Trophoblast cell (in vitro differentiated cells and primary cell): ENCODE measurements around the gene PTPA.

Experiments
- DNase-seq, 2 donors: peaks; one replicate each; pipeline ENCODE4 v3.0.0-alpha.2; 2016
- H2AFZ ChIP-seq: 2 replicates; pipeline ENCODE4 v1.6.1; 2013; ENCODE audit warnings: low read length, moderate library complexity, mild to moderate bottlenecking; ENCODE audit not compliant: insufficient read depth, poor library complexity
- H2AK5ac ChIP-seq: 2 replicates; pipeline ENCODE4 v1.6.1; 2013; ENCODE audit warnings: mild to moderate bottlenecking, low read length
- H2BK120ac ChIP-seq: 2 replicates; pipeline ENCODE4 v1.6.1; 2013; ENCODE audit warnings: low read length, mild to moderate bottlenecking, moderate library complexity; ENCODE audit not compliant: insufficient read depth, poor library complexity
- H2BK12ac ChIP-seq: 2 replicates; pipeline ENCODE4 v1.6.1; 2013; ENCODE audit warnings: mild to moderate bottlenecking, low read length, moderate library complexity
- H2BK5ac ChIP-seq: 2 replicates; pipeline ENCODE4 v1.6.1; 2013; ENCODE audit warnings: low read length, low read depth, moderate library complexity, mild to moderate bottlenecking; ENCODE audit not compliant: poor library complexity
- H3K14ac ChIP-seq: 2 replicates; pipeline ENCODE4 v1.6.1; 2013; ENCODE audit warnings: mild to moderate bottlenecking, low read length
- H3K18ac ChIP-seq: 2 replicates; pipeline ENCODE4 v1.6.1; 2013; ENCODE audit warnings: mild to moderate bottlenecking, low read length
- H3K23ac ChIP-seq: 2 replicates; pipeline ENCODE4 v1.6.1; 2013; ENCODE audit warnings: low read length
- H3K27ac ChIP-seq: 2 replicates; pipeline ENCODE4 v1.5.1; 2013; ENCODE audit warnings: low read depth, mild to moderate bottlenecking, inconsistent platforms, low read length, moderate library complexity
- H3K27me3 ChIP-seq: 2 replicates; pipeline ENCODE4 v1.6.1; 2013; ENCODE audit warnings: inconsistent platforms, mild to moderate bottlenecking, low read length, moderate library complexity; ENCODE audit not compliant: insufficient read depth
- H3K36me3 ChIP-seq, 2 experiments: 1 replicate in 1 of 2; 2 replicates in 1 of 2; pipeline ENCODE4 v1.6.1; 2013; ENCODE audit warnings: low read length in 2 of 2, mild to moderate bottlenecking in 2 of 2, moderate library complexity in 1 of 2; ENCODE audit not compliant: insufficient read depth in 2 of 2, control insufficient read depth in 1 of 2
- H3K4ac ChIP-seq: 2 replicates; pipeline ENCODE4 v1.6.1; 2013; ENCODE audit warnings: low read depth, mild to moderate bottlenecking, low read length, moderate library complexity
- H3K4me1 ChIP-seq, 2 experiments: 1 replicate in 1 of 2; 2 replicates in 1 of 2; pipeline ENCODE4 v1.6.1; 2013; ENCODE audit warnings: low read length in 2 of 2, mild to moderate bottlenecking in 2 of 2, moderate library complexity in 1 of 2; ENCODE audit not compliant: insufficient read depth in 2 of 2, control insufficient read depth in 1 of 2
- H3K4me2 ChIP-seq: 2 replicates; pipeline ENCODE4 v1.6.1; 2013; ENCODE audit warnings: inconsistent platforms, mild to moderate bottlenecking, low read length, moderate library complexity
- H3K4me3 ChIP-seq: 2 replicates; pipeline ENCODE4 v1.5.1; 2013; ENCODE audit warnings: mild to moderate bottlenecking, low read depth, low read length, inconsistent platforms
- H3K79me1 ChIP-seq: one replicate; pipeline ENCODE4 v1.6.1; 2013; ENCODE audit warnings: low read length
- H3K79me2 ChIP-seq: 2 replicates; pipeline ENCODE4 v1.6.1; 2013; ENCODE audit warnings: low read length, mild to moderate bottlenecking; ENCODE audit not compliant: control insufficient read depth, insufficient read depth, poor library complexity
- H3K9ac ChIP-seq: 2 replicates; pipeline ENCODE4 v1.6.1; 2013; ENCODE audit warnings: mild to moderate bottlenecking, low read length
- H3K9me3 ChIP-seq: 2 replicates; pipeline ENCODE4 v1.6.1; 2013; ENCODE audit warnings: low read depth, mild to moderate bottlenecking, control low read depth, inconsistent platforms, low read length; ENCODE audit not compliant: insufficient read depth
- H4K12ac ChIP-seq: 2 replicates; pipeline ENCODE4 v1.6.1; 2013; ENCODE audit warnings: low read depth, mild to moderate bottlenecking, low read length, moderate library complexity
- H4K8ac ChIP-seq: 2 replicates; pipeline ENCODE4 v1.6.1; 2013; ENCODE audit warnings: low read depth, mild to moderate bottlenecking, low read length, moderate library complexity
- H4K91ac ChIP-seq: one replicate; pipeline ENCODE4 v1.6.1; 2013; ENCODE audit warnings: low read depth, mild to moderate bottlenecking, low read length, moderate library complexity
- WGBS: extraction: QIAGEN DNeasy Blood & Tissue Kit; methylation state at CpG from one replicate; pipeline ENCODE4 v1.1.7; 2013; ENCODE audit warnings: missing lambda C conversion rate; ENCODE audit not compliant: insufficient read length, insufficient coverage; ENCODE audit errors: extremely low coverage; 5-methylcytosine and 5-hydroxymethylcytosine counted together

Gene PTPA

GRCh38 chr9:129150672-129151211, 39.5 kb downstream of the PTPA start:
- H4K8ac ChIP-seq: no peak overlapping the region
- no peak overlapping the region for H3K4me2 ChIP-seq
- no peak overlapping the region for H3K9ac ChIP-seq
- H3K9me3 ChIP-seq: no peaks in the 10 kb centered on the region
- H2AK5ac ChIP-seq: no peak overlapping the region
- H3K4me1 ChIP-seq: peaks cover 18 to 27% of the 10 kb centered on the region in 2 experiments
- H2AFZ ChIP-seq: no peak overlapping the region
- WGBS: no CpG with 5 or more reads among the region's 18 CpGs
- no peak overlapping the region for H4K91ac ChIP-seq
- no peak overlapping the region for H2BK120ac ChIP-seq
- no peak overlapping the region for H3K27ac ChIP-seq
- H3K4me3 ChIP-seq: no peak overlapping the region
- H3K79me1 ChIP-seq: peaks cover 20% of the 10 kb centered on the region
- no peak overlapping the region for H4K12ac ChIP-seq
- no peak overlapping the region for H3K4ac ChIP-seq
- H3K14ac ChIP-seq: no peak overlapping the region
- peaks cover 61 to 64% of the 10 kb centered on the region in 2 experiments for H3K36me3 ChIP-seq
- H3K79me2 ChIP-seq: peaks cover 11% of the 10 kb centered on the region
- H2BK12ac ChIP-seq: no peak overlapping the region
- no peak for DNase-seq
- H3K18ac ChIP-seq: peak overlapping the region; percentile 12
- no peak overlapping the region for H3K23ac ChIP-seq
- no peak overlapping the region for H2BK5ac ChIP-seq
- H3K27me3 ChIP-seq: no peaks in the 10 kb centered on the region

- no peak overlapping the region for H3K9ac ChIP-seq
- no peak overlapping the region for H2AFZ ChIP-seq
- peaks cover 14% of the 10 kb centered on the region for H3K79me1 ChIP-seq
- peaks cover 8% of the 10 kb centered on the region for H3K79me2 ChIP-seq
- no peak overlapping the region for H2AK5ac ChIP-seq
- H3K4me3 ChIP-seq: no peak overlapping the region
- no peak overlapping the region for H3K23ac ChIP-seq
- H3K9me3 ChIP-seq: no peaks in the 10 kb centered on the region
- H4K12ac ChIP-seq: no peak overlapping the region
- H4K8ac ChIP-seq: no peak overlapping the region
- no peak overlapping the region for H2BK120ac ChIP-seq
- H3K27me3 ChIP-seq: no peaks in the 10 kb centered on the region
- H3K36me3 ChIP-seq: peaks cover 68 to 71% of the 10 kb centered on the region in 2 experiments
- no peak overlapping the region for H2BK5ac ChIP-seq
- H3K18ac ChIP-seq: no peak overlapping the region
- no peak overlapping the region for H2BK12ac ChIP-seq
- no peak overlapping the region for H4K91ac ChIP-seq
- H3K4me2 ChIP-seq: no peak overlapping the region
- no peak overlapping the region for H3K27ac ChIP-seq
- WGBS: no CpG with 5 or more reads among the region's 15 CpGs
- H3K4ac ChIP-seq: no peak overlapping the region
- H3K14ac ChIP-seq: no peak overlapping the region
- peaks cover 12 to 21% of the 10 kb centered on the region in 2 experiments for H3K4me1 ChIP-seq
- DNase-seq: no peak
Measured at GRCh38 chr9:129151469-129151868, 40.3 kb downstream of the PTPA start.

- no peak overlapping the region for H2AK5ac ChIP-seq
- H3K4ac ChIP-seq: no peak overlapping the region
- H3K9me3 ChIP-seq: no peaks in the 10 kb centered on the region
- peak overlapping the region; percentile 51 for H3K4me3 ChIP-seq
- no peak overlapping the region for H3K4me2 ChIP-seq
- H3K4me1 ChIP-seq: no peaks in the 10 kb centered on the region
- no peaks in the 10 kb centered on the region for H3K79me1 ChIP-seq
- no peak overlapping the region for H2AFZ ChIP-seq
- WGBS: no CpG with 5 or more reads among the region's 16 CpGs
- H4K8ac ChIP-seq: no peak overlapping the region
- no peak overlapping the region for H3K18ac ChIP-seq
- peaks cover 55 to 59% of the 10 kb centered on the region in 2 experiments for H3K36me3 ChIP-seq
- H3K23ac ChIP-seq: no peak overlapping the region
- no peaks in the 10 kb centered on the region for H3K27me3 ChIP-seq
- no peak overlapping the region for H2BK12ac ChIP-seq
- H4K12ac ChIP-seq: no peak overlapping the region
- H3K79me2 ChIP-seq: no peaks in the 10 kb centered on the region
- no peak overlapping the region for H3K9ac ChIP-seq
- no peak overlapping the region for H3K14ac ChIP-seq
- H3K27ac ChIP-seq: no peak overlapping the region
- H2BK120ac ChIP-seq: no peak overlapping the region
- no peak overlapping the region for H2BK5ac ChIP-seq
- no peak for DNase-seq
- H4K91ac ChIP-seq: no peak overlapping the region
Measured at GRCh38 chr9:129154866-129155477, 43.8 kb downstream of the PTPA start.

- no peak overlapping the region for H3K4me3 ChIP-seq
- H3K79me2 ChIP-seq: no peaks in the 10 kb centered on the region
- no peak overlapping the region for H4K8ac ChIP-seq
- H3K79me1 ChIP-seq: no peaks in the 10 kb centered on the region
- no peak overlapping the region for H2BK5ac ChIP-seq
- no peak overlapping the region for H3K9ac ChIP-seq
- H3K36me3 ChIP-seq: peaks cover 48% of the 10 kb centered on the region in 2 experiments
- no peak for DNase-seq
- H3K9me3 ChIP-seq: no peaks in the 10 kb centered on the region
- no CpG with 5 or more reads among the region's 10 CpGs for WGBS
- H2BK12ac ChIP-seq: no peak overlapping the region
- no peak overlapping the region for H3K4me2 ChIP-seq
- no peak overlapping the region for H2BK120ac ChIP-seq
- H3K18ac ChIP-seq: no peak overlapping the region
- H3K27ac ChIP-seq: no peak overlapping the region
- H3K14ac ChIP-seq: no peak overlapping the region
- no peaks in the 10 kb centered on the region for H3K27me3 ChIP-seq
- no peak overlapping the region for H4K91ac ChIP-seq
- no peak overlapping the region for H3K23ac ChIP-seq
- no peak overlapping the region for H3K4ac ChIP-seq
- H2AK5ac ChIP-seq: no peak overlapping the region
- H2AFZ ChIP-seq: no peak overlapping the region
- H4K12ac ChIP-seq: no peak overlapping the region
- peaks cover under 1 to 2% of the 10 kb centered on the region in 2 experiments for H3K4me1 ChIP-seq
Measured at GRCh38 chr9:129156163-129156562, 44.9 kb downstream of the PTPA start.
